ENCODE measurements around the gene SPIN1. TPM values are rescaled to one million over a fixed set of nuclear protein-coding genes. Genes with fewer than 3 reads are reported as not detected.

Gene SPIN1
- polyA plus RNA-seq, 1 donor from 2014 or later, result 13.6 TPM

- Mint-ChIP-seq H3K27me3 (no peaks in the 10 kb centered on the region), H3K4me3 (no peak overlapping the region), H3K27ac (no peak overlapping the region), H3K4me1 (peaks cover 1 to 6% (median 2%) of the 10 kb centered on the region in 3 donors), H3K9me3 (no peaks in the 10 kb centered on the region), H3K36me3 (peaks cover 10% of the 10 kb centered on the region)
Measured at GRCh38 chr9:88398016-88398415, 9.8 kb downstream of the SPIN1 start.

DNA sequence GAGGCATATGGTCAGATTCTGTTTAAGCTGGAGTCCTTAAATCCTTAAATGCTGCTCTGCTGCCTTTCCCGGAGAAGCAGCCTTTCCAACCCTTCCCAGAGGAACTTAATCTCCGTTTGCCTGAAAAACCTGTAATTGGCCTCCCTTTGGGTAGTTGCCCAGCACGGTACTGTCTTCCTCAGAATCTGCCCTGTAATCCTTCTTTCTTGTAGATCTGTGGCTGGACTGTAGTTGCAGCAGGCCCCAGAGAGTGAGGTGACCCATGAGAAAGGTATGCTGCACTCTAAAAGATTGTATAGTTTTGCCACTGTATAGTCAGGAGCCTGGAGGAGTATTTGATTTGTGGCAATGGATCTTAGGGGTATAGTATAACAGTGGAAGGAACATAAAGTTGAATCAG lies 11.7 kb downstream of the SPIN1 start:
- Mint-ChIP-seq H3K36me3 (peaks cover 10% of the 10 kb centered on the region), H3K4me3 (no peak overlapping the region), H3K27ac (peak overlapping the region in 1 of 3 donors; percentile 65), H3K4me1 (peaks cover 0 to 5% (median 5%) of the 10 kb centered on the region in 3 donors), H3K27me3 (no peaks in the 10 kb centered on the region), H3K9me3 (peaks cover 0 to 3% (median 0%) of the 10 kb centered on the region in 3 donors)

DNA sequence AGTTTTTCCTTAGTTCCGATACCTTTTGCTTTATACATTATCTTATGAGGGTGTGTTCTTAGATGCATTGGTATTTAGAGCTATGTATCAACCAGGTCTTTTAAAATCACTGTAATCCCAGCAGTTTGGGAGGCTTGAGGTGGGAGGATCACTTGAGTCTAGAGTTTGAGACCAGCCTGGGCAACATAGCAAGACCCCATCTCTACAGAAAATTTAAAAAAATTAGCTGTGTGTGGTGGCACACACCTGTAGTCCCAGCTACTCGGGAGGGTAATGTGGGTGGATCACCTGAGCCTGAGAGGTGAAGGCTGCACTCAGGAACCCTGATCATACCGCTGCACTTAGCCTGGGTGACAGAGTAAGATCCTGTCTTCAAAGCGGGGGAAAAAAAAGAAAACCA lies 15.1 kb downstream of the SPIN1 start:
- H3K27me3 Mint-ChIP-seq, result no peaks in the 10 kb centered on the region
- H3K36me3 Mint-ChIP-seq, result peaks cover 10% of the 10 kb centered on the region
- H3K4me3 Mint-ChIP-seq, result peak overlapping the region in 1 of 4 donors; percentile 56
- H3K27ac Mint-ChIP-seq, result no peak overlapping the region
- H3K4me1 Mint-ChIP-seq, result peaks cover 0 to 6% (median 5%) of the 10 kb centered on the region in 3 donors
- H3K9me3 Mint-ChIP-seq, result peaks cover 0 to 3% (median 0%) of the 10 kb centered on the region in 3 donors

DNA sequence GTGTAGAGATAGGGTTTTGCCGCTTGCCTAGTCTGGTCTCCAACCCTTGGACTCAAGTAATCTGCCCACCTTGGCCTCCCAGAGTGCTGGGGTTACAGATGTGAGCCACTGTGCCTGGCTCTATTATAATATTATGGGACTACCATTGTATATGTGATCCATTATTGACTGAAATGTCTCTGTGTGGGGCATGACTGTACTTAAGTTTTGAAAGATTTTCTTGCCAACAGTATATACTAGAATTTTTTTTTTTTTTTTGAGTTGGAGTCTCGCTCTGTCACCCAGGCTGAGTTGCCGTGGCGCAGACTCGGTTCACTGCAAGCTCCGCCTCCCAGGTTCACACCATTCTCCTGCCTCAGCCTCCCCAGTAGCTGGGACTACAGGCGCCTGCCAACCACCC lies 17.8 kb downstream of the SPIN1 start:
- Mint-ChIP-seq H3K36me3 (peaks cover 6% of the 10 kb centered on the region), H3K27me3 (no peaks in the 10 kb centered on the region), H3K9me3 (peaks cover 0 to 3% (median 0%) of the 10 kb centered on the region in 3 donors), H3K27ac (no peak overlapping the region), H3K4me3 (no peak overlapping the region), H3K4me1 (peaks cover 0 to 8% (median 4%) of the 10 kb centered on the region in 3 donors)

- no peaks in the 10 kb centered on the region for H3K27me3 Mint-ChIP-seq
- H3K4me3 Mint-ChIP-seq, result no peak overlapping the region
- peaks cover 0 to 4% (median 3%) of the 10 kb centered on the region in 3 donors for H3K4me1 Mint-ChIP-seq
- peaks cover 2 to 7% (median 5%) of the 10 kb centered on the region in 3 donors for H3K9me3 Mint-ChIP-seq
- no peak overlapping the region for H3K27ac Mint-ChIP-seq
- H3K36me3 Mint-ChIP-seq, result peaks cover 8% of the 10 kb centered on the region
Measured at GRCh38 chr9:88411471-88411870, 23.2 kb downstream of the SPIN1 start.

- H3K9me3 Mint-ChIP-seq, result peaks cover 2 to 21% (median 13%) of the 10 kb centered on the region in 3 donors
- peak overlapping the region in 1 of 4 donors; percentile 11 for H3K4me3 Mint-ChIP-seq
- peaks cover 25% of the 10 kb centered on the region for H3K36me3 Mint-ChIP-seq
- no peak overlapping the region for H3K27ac Mint-ChIP-seq
- H3K4me1 Mint-ChIP-seq, result peaks cover 0 to 3% (median 2%) of the 10 kb centered on the region in 3 donors
- no peaks in the 10 kb centered on the region for H3K27me3 Mint-ChIP-seq
Measured at GRCh38 chr9:88414298-88414697, 26.1 kb downstream of the SPIN1 start.

DNA sequence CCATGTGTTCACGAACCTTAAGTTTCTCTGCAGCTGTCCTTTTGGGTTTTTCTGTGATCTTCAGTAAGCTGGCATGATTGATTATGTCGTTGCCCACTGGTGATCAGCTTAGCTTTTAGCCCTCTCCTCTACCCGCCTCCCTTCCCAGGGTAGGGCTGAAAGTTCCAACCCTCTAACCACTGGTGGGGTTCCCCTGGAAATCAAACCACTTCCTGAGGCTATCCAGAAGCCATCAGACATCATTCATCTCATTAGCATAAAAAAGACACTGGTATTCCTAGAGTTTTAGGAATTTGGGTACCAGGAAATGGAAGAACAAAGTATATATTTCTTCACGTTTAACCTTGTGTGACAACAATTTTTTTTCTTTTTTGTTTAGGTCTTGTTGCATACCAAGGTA lies 29.8 kb downstream of the SPIN1 start:
- no peaks in the 10 kb centered on the region for H3K27me3 Mint-ChIP-seq
- peaks cover 33% of the 10 kb centered on the region for H3K36me3 Mint-ChIP-seq
- H3K4me3 Mint-ChIP-seq, result no peak overlapping the region
- H3K27ac Mint-ChIP-seq, result no peak overlapping the region
- H3K9me3 Mint-ChIP-seq, result peaks cover 2 to 27% (median 25%) of the 10 kb centered on the region in 3 donors
- H3K4me1 Mint-ChIP-seq, result peaks cover 0 to 1% (median 0%) of the 10 kb centered on the region in 3 donors

GRCh38 chr9:88418715-88419540 lies 30.7 kb downstream of the SPIN1 start:
- Mint-ChIP-seq H3K4me1 (peaks cover 0 to 1% (median 0%) of the 10 kb centered on the region in 3 donors), H3K27ac (no peak overlapping the region), H3K36me3 (peaks cover 33% of the 10 kb centered on the region), H3K4me3 (peak overlapping the region in 2 of 4 donors; percentile 68 to 69), H3K27me3 (no peaks in the 10 kb centered on the region), H3K9me3 (peaks cover 2 to 25% (median 25%) of the 10 kb centered on the region in 3 donors)

GRCh38 chr9:88420227-88420626 lies 32.0 kb downstream of the SPIN1 start:
- H3K4me3 Mint-ChIP-seq, result peak overlapping the region in 1 of 4 donors; percentile 60
- H3K27me3 Mint-ChIP-seq, result no peaks in the 10 kb centered on the region
- H3K27ac Mint-ChIP-seq, result no peak overlapping the region
- peaks cover 0 to 1% (median 0%) of the 10 kb centered on the region in 3 donors for H3K4me1 Mint-ChIP-seq
- H3K36me3 Mint-ChIP-seq, result peaks cover 27% of the 10 kb centered on the region
- peaks cover 0 to 22% (median 19%) of the 10 kb centered on the region in 3 donors for H3K9me3 Mint-ChIP-seq

GRCh38 chr9:88421348-88421747 lies 33.1 kb downstream of the SPIN1 start:
- Mint-ChIP-seq H3K27me3 (no peaks in the 10 kb centered on the region), H3K36me3 (peaks cover 25% of the 10 kb centered on the region), H3K4me1 (peaks cover 0 to 1% (median 0%) of the 10 kb centered on the region in 3 donors), H3K9me3 (peaks cover 0 to 22% (median 19%) of the 10 kb centered on the region in 3 donors), H3K27ac (no peak overlapping the region), H3K4me3 (no peak overlapping the region)

GRCh38 chr9:88425538-88425950 lies 37.3 kb downstream of the SPIN1 start:
- H3K9me3 Mint-ChIP-seq, result peaks cover 0 to 8% (median 0%) of the 10 kb centered on the region in 3 donors
- no peaks in the 10 kb centered on the region for H3K27me3 Mint-ChIP-seq
- H3K27ac Mint-ChIP-seq, result no peak overlapping the region
- H3K4me3 Mint-ChIP-seq, result no peak overlapping the region
- H3K36me3 Mint-ChIP-seq, result peaks cover 9% of the 10 kb centered on the region
- H3K4me1 Mint-ChIP-seq, result no peaks in the 10 kb centered on the region

DNA sequence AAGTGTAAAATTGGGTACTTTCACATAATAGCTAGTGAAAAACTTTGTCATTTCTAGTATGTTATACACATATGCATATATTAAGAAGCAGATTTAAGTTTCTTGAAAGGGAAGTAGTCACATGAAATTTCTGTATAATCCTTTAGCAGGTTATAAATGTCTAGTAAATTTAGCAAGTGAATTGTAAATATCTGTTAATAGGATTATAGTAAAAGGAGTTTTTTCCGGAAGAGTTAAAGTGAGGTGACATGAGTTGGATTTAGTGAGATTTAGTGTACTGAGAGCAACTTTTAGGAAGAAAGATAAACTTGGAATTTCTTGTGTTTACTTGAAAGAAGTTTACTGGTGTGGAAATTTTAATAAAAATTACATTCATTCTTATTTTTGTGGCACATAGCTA lies 38.4 kb downstream of the SPIN1 start:
- Mint-ChIP-seq H3K9me3 (no peaks in the 10 kb centered on the region), H3K36me3 (peaks cover 2% of the 10 kb centered on the region), H3K4me3 (no peak overlapping the region), H3K4me1 (no peaks in the 10 kb centered on the region), H3K27ac (no peak overlapping the region), H3K27me3 (no peaks in the 10 kb centered on the region)

- Mint-ChIP-seq H3K4me1 (peaks cover 0 to 2% (median 2%) of the 10 kb centered on the region in 3 donors), H3K36me3 (peaks cover 6% of the 10 kb centered on the region)
Measured at GRCh38 chr9:88429595-88430430, 41.6 kb downstream of the SPIN1 start.

GRCh38 chr9:88433583-88434255 lies 45.5 kb downstream of the SPIN1 start:
- peaks cover 0 to 4% (median 2%) of the 10 kb centered on the region in 3 donors for H3K9me3 Mint-ChIP-seq
- H3K27ac Mint-ChIP-seq, result no peak overlapping the region
- peaks cover 23% of the 10 kb centered on the region for H3K36me3 Mint-ChIP-seq
- no peak overlapping the region for H3K4me3 Mint-ChIP-seq
- H3K4me1 Mint-ChIP-seq, result peaks cover 0 to 9% (median 2%) of the 10 kb centered on the region in 3 donors
- no peaks in the 10 kb centered on the region for H3K27me3 Mint-ChIP-seq

More at GRCh38 chr9:88429595-88430430, 41.6 kb downstream of the SPIN1 start:
- no peak overlapping the region for H3K4me3 Mint-ChIP-seq
- H3K9me3 Mint-ChIP-seq, result no peaks in the 10 kb centered on the region
- H3K27me3 Mint-ChIP-seq, result no peaks in the 10 kb centered on the region
- no peak overlapping the region for H3K27ac Mint-ChIP-seq

Measured in IgD-negative memory B cell (primary cell).